ENCODE results near the gene RAD51B. TPM values are rescaled to one million over a fixed set of nuclear protein-coding genes. Genes with fewer than 3 reads are reported as not detected.

The RAD51B gene
- total RNA-seq, 1 experiment from 2014 or later = 10.8 TPM

DNA sequence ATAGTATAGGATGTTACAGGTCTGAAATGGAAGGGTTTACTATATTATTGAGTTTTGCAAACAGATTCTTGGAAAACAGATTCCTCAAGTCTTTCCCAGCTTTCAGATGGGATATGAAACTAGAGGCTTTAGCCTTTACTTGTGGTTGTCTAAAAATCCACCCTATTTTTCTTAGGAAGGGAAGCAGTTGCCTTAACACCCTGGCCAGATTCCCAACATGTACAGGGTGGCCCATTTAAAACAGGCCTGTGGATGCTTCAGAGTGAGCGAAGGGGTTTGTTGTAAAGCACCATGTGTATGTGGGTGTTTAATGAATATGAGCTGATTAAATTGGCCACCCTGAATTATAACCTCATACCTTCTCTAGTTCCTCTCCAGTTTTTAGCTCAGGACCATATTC, 557.4 kb downstream of the RAD51B start:
- TF ChIP-seq EZH2phosphoT487 (IDR thresholded peaks at IDR 0.05; ENCODE audit: borderline replicate concordance, low read length) (no peak), EZH2 (IDR thresholded peaks at IDR 0.05; ENCODE audit: low read length, unreplicated experiment) (no peak)
- TF ChIP-seq, protein P1, sequence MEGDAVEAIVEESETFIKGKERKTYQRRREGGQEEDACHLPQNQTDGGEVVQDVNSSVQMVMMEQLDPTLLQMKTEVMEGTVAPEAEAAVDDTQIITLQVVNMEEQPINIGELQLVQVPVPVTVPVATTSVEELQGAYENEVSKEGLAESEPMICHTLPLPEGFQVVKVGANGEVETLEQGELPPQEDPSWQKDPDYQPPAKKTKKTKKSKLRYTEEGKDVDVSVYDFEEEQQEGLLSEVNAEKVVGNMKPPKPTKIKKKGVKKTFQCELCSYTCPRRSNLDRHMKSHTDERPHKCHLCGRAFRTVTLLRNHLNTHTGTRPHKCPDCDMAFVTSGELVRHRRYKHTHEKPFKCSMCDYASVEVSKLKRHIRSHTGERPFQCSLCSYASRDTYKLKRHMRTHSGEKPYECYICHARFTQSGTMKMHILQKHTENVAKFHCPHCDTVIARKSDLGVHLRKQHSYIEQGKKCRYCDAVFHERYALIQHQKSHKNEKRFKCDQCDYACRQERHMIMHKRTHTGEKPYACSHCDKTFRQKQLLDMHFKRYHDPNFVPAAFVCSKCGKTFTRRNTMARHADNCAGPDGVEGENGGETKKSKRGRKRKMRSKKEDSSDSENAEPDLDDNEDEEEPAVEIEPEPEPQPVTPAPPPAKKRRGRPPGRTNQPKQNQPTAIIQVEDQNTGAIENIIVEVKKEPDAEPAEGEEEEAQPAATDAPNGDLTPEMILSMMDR (conservative IDR thresholded peaks at IDR 0.05; ENCODE audit: low read depth, low read length) = no peak
- Histone ChIP-seq H3K4me1 (ENCODE audit: insufficient read depth, low read length) (peaks cover 33% of the 10 kb centered on the region), H2AFZ (ENCODE audit: low read length) (no peak overlapping the region), H4K20me1 (ENCODE audit: low read length) (no peaks in the 10 kb centered on the region), H3K4me3 (ENCODE audit: low read length) (no peak overlapping the region), H3K36me3 (ENCODE audit: low read depth, low read length) (no peaks in the 10 kb centered on the region), H3K27ac (ENCODE audit: low read length) (no peak overlapping the region), H3K9me2 (replicated peaks; ENCODE audit: low read length) (no peaks in the 10 kb centered on the region), H3K79me2 (ENCODE audit: low read length) (no peaks in the 10 kb centered on the region), H3F3A (ENCODE audit: low read length, unreplicated experiment) (no peaks in the 10 kb centered on the region), H3K27me3 (ENCODE audit: low read length) (no peaks in the 10 kb centered on the region), H3K4me2 (ENCODE audit: low read length) (no peak overlapping the region), H3K9ac (ENCODE audit: low read length) (no peak overlapping the region), H3K9me3 (ENCODE audit: low read length) (no peaks in the 10 kb centered on the region)
- no peak for ATAC-seq
- intact Hi-C loops (cut with micrococcal nuclease) = loop anchor here (5.0 kb wide), 1 partner anchor 210 kb away; no protein-coding TSS in a partner anchor
- DNase-seq = no peak
- ChIA-PET CTCF (interaction anchor here (0.6 to 1.5 kb wide), 2 partner anchors 104 to 127 kb away, joined by 3 to 4 read pairs; no protein-coding TSS in a partner anchor), POLR2A (ENCODE audit: unreplicated experiment) (interaction anchor here (0.6 kb wide), 1 partner anchor 122 kb away, joined by 3 read pairs; no protein-coding TSS in a partner anchor)
- no TSS peak for BruUV-seq (replicated peaks)

DNA sequence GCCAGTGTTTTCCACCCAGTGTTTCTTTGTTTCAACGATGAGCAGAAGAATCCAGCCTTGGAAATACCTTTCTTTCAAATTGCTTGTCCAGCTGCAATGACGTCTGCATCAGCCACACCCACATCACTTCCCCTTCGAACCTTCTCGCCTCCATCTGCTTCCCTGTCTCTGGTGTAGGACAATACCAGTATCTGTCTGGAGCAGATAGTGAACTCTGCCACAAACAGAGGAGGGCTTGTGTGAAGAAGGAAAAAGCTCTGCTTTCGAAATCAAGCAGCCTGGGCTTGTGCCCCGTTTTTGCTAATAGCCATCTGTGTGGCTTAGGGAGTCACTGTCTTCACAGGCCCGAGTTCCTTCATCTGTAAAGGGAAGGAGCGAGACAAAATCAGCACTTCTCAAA, 557.9 kb downstream of the RAD51B start:
- CTCF ChIA-PET = interaction anchor here (1.5 kb wide), 1 partner anchor 127 kb away, joined by 4 read pairs; no protein-coding TSS in a partner anchor
- Histone ChIP-seq H4K20me1 (ENCODE audit: low read length) (no peaks in the 10 kb centered on the region), H3K27me3 (ENCODE audit: low read length) (no peaks in the 10 kb centered on the region), H3K27ac (ENCODE audit: low read length) (no peak overlapping the region), H3K4me1 (ENCODE audit: insufficient read depth, low read length) (peaks cover 33% of the 10 kb centered on the region), H3F3A (ENCODE audit: low read length, unreplicated experiment) (no peaks in the 10 kb centered on the region), H3K9me3 (ENCODE audit: low read length) (no peaks in the 10 kb centered on the region), H2AFZ (ENCODE audit: low read length) (no peak overlapping the region), H3K4me2 (ENCODE audit: low read length) (no peak overlapping the region), H3K9ac (ENCODE audit: low read length) (no peak overlapping the region), H3K79me2 (ENCODE audit: low read length) (no peaks in the 10 kb centered on the region), H3K4me3 (ENCODE audit: low read length) (no peak overlapping the region), H3K36me3 (ENCODE audit: low read depth, low read length) (no peaks in the 10 kb centered on the region), H3K9me2 (replicated peaks; ENCODE audit: low read length) (no peaks in the 10 kb centered on the region)
- DNase-seq (no peak), ATAC-seq (no peak)
- no TSS peak for BruUV-seq (replicated peaks)
- intact Hi-C loops (cut with micrococcal nuclease) = loop anchor here (5.0 kb wide), 1 partner anchor 210 kb away; no protein-coding TSS in a partner anchor
- TF ChIP-seq EZH2 (IDR thresholded peaks at IDR 0.05; ENCODE audit: low read length, unreplicated experiment) = no peak
- TF ChIP-seq, protein P1 (conservative IDR thresholded peaks at IDR 0.05; ENCODE audit: low read depth, low read length) = no peak
- no peak for TF ChIP-seq EZH2phosphoT487 (IDR thresholded peaks at IDR 0.05; ENCODE audit: borderline replicate concordance, low read length)
- POLR2A ChIA-PET (ENCODE audit: unreplicated experiment) = interaction anchor here (0.5 to 0.7 kb wide), 5 partner anchors 16 to 496 kb away, joined by 3 to 5 read pairs (median 4); no protein-coding TSS in a partner anchor

Measured in PC-3 (cell line).